HEK293 (cell line): ENCODE measurements around the gene SMC6.

ENCODE experiments used
- CTCF ChIA-PET: fragments of 350-600 bp; formaldehyde crosslinking; extraction: SDS; loops from one replicate; lab custom pipeline; 2021; ENCODE audit warnings: antibody characterized with exemption; lab: Yijun Ruan, JAX
- POLR2A ChIA-PET: fragments of 300-600 bp; formaldehyde crosslinking; extraction: SDS; loops from one replicate; lab custom pipeline; 2020; ENCODE audit warnings: antibody characterized with exemption, inconsistent platforms; lab: Yijun Ruan, JAX
- H3K27ac ChIP-seq: fragments of 200-500 bp; sonication (Bioruptor generic); 2 replicates; pipeline ENCODE4 v1.5.1; 2014; ENCODE audit warnings: low read depth, low read length, control low read depth, inconsistent platforms; ENCODE audit errors: extremely low read depth
- H3K36me3 ChIP-seq, 2 experiments: fragments of 200-500 bp in 1 of 2; sonication (Bioruptor generic) in 1 of 2; 1 replicate in 1 of 2; 2 replicates in 1 of 2; pipeline ENCODE4 v1.5.1; 2014 to 2017; ENCODE audit warnings: inconsistent platforms in 2 of 2, low read length in 2 of 2; ENCODE audit not compliant: control insufficient read depth in 2 of 2, insufficient read depth in 1 of 2
- H3K4me1 ChIP-seq: fragments of 200-500 bp; sonication (Bioruptor generic); 2 replicates; pipeline ENCODE4 v1.5.1; 2014; ENCODE audit warnings: mild to moderate bottlenecking, low read length, inconsistent platforms; ENCODE audit not compliant: control insufficient read depth, insufficient read depth
- H3K4me3 ChIP-seq: 2 replicates; pipeline ENCODE4 v1.5.1; 2011; ENCODE audit warnings: low read depth, mild to moderate bottlenecking, control low read depth, low read length, moderate library complexity
- H3K9me3 ChIP-seq: fragments of 200-500 bp; sonication (Bioruptor generic); 2 replicates; pipeline ENCODE4 v1.5.1; 2014; ENCODE audit warnings: low read depth, low read length, inconsistent platforms; ENCODE audit not compliant: control insufficient read depth, insufficient read depth
- ELK4 ChIP-seq: IDR thresholded peaks from 2 replicates; pipeline ENCODE4 v1.6.1; 2011; ENCODE audit warnings: mild to moderate bottlenecking, low read depth, low read length, borderline replicate concordance
- HOXD13 ChIP-seq: sonication (generic); formaldehyde crosslinking; IDR thresholded peaks from 2 replicates; pipeline ENCODE4 v1.8.0; 2022; ENCODE audit warnings: missing genetic modification reagents, borderline replicate concordance
- KLF9 ChIP-seq: fragments of 450-650 bp; formaldehyde crosslinking; IDR thresholded peaks from 2 replicates; pipeline ENCODE4 v1.5.1; 2016; ENCODE audit warnings: missing biosample characterization, missing genetic modification characterization, low read depth
- MEIS1 ChIP-seq: sonication (generic); formaldehyde crosslinking; IDR thresholded peaks from 2 replicates; pipeline ENCODE4 v1.8.1; 2022; ENCODE audit warnings: missing genetic modification reagents, mild to moderate bottlenecking, borderline replicate concordance
- MYNN ChIP-seq: fragments of 450-650 bp; formaldehyde crosslinking; IDR thresholded peaks from 2 replicates; pipeline ENCODE4 v1.5.1; 2016; ENCODE audit warnings: missing biosample characterization, missing genetic modification characterization, borderline replicate concordance
- PBX3 ChIP-seq: sonication (generic); formaldehyde crosslinking; IDR thresholded peaks from 2 replicates; pipeline ENCODE4 v1.8.1; 2022; ENCODE audit warnings: mild to moderate bottlenecking, moderate library complexity, missing genetic modification reagents
- PRDM4 ChIP-seq: fragments of 450-650 bp; formaldehyde crosslinking; IDR thresholded peaks from 2 replicates; pipeline ENCODE4 v1.5.1; 2017; ENCODE audit warnings: missing biosample characterization, missing genetic modification characterization
- SETDB1 ChIP-seq: IDR thresholded peaks from one replicate; pipeline ENCODE4 v1.6.1; 2017; ENCODE audit warnings: mild to moderate bottlenecking, low read length, moderate library complexity, mixed read lengths; ENCODE audit not compliant: insufficient read length
- TCF7L2 ChIP-seq: IDR thresholded peaks from 2 replicates; pipeline ENCODE4 v1.6.1; 2011; ENCODE audit warnings: low read depth, mild to moderate bottlenecking, inconsistent platforms, low read length, moderate library complexity, borderline replicate concordance
- TSHZ1 ChIP-seq: fragments of 450-650 bp; formaldehyde crosslinking; IDR thresholded peaks from 2 replicates; pipeline ENCODE4 v1.5.1; 2016; ENCODE audit warnings: missing biosample characterization, missing genetic modification characterization, borderline replicate concordance
- ZBTB20 ChIP-seq: fragments of 450-650 bp; formaldehyde crosslinking; IDR thresholded peaks from 2 replicates; pipeline ENCODE4 v1.5.1; 2016; ENCODE audit warnings: missing biosample characterization, missing genetic modification characterization
- ZNF112 ChIP-seq: fragments of 450-650 bp; formaldehyde crosslinking; IDR thresholded peaks from 2 replicates; pipeline ENCODE4 v1.5.0; 2017; ENCODE audit warnings: missing biosample characterization, missing genetic modification characterization
- ZNF266 ChIP-seq: fragments of 450-650 bp; formaldehyde crosslinking; IDR thresholded peaks from 2 replicates; pipeline ENCODE4 v1.5.1; 2016; ENCODE audit warnings: missing biosample characterization, missing genetic modification characterization, low read depth
- ZNF280C ChIP-seq: fragments of 450-650 bp; formaldehyde crosslinking; IDR thresholded peaks from 2 replicates; pipeline ENCODE4 v1.5.1; 2016; ENCODE audit warnings: missing biosample characterization, missing genetic modification characterization
- ZNF362 ChIP-seq: fragments of 450-650 bp; formaldehyde crosslinking; IDR thresholded peaks from 2 replicates; pipeline ENCODE4 v1.5.1; 2016; ENCODE audit warnings: missing biosample characterization, missing genetic modification characterization
- ZNF391 ChIP-seq: fragments of 450-650 bp; formaldehyde crosslinking; IDR thresholded peaks from 2 replicates; pipeline ENCODE4 v1.5.1; 2016; ENCODE audit warnings: low read depth, missing biosample characterization, missing genetic modification characterization, borderline replicate concordance
- ZNF544 ChIP-seq: fragments of 450-650 bp; formaldehyde crosslinking; IDR thresholded peaks from 2 replicates; pipeline ENCODE4 v1.5.0; 2017; ENCODE audit warnings: missing biosample characterization, missing genetic modification characterization
- ZNF610 ChIP-seq: fragments of 450-650 bp; formaldehyde crosslinking; IDR thresholded peaks from 2 replicates; pipeline ENCODE4 v1.5.1; 2016; ENCODE audit warnings: missing biosample characterization, missing genetic modification characterization, borderline replicate concordance
- ZNF639 ChIP-seq: fragments of 450-650 bp; formaldehyde crosslinking; IDR thresholded peaks from 2 replicates; pipeline ENCODE4 v1.5.1; 2016; ENCODE audit warnings: missing biosample characterization, missing genetic modification characterization
- ZNF654 ChIP-seq: fragments of 450-650 bp; formaldehyde crosslinking; IDR thresholded peaks from 2 replicates; pipeline ENCODE4 v1.5.1; 2016; ENCODE audit warnings: low read depth, missing biosample characterization, missing genetic modification characterization
- ZNF701 ChIP-seq: fragments of 450-650 bp; formaldehyde crosslinking; IDR thresholded peaks from 2 replicates; pipeline ENCODE4 v1.5.1; 2016; ENCODE audit warnings: missing biosample characterization, missing genetic modification characterization
- ZNF830 ChIP-seq: fragments of 450-650 bp; IDR thresholded peaks from 2 replicates; pipeline ENCODE4 v1.5.0; 2018; ENCODE audit warnings: missing biosample characterization, missing genetic modification characterization, low read depth, mild to moderate bottlenecking, moderate library complexity

Gene SMC6

GRCh38 chr2:17717666-17718065 is 35.9 kb downstream of the SMC6 start:
- H3K36me3 ChIP-seq: peaks cover 63 to 82% of the 10 kb centered on the region in 2 experiments
- no peaks in the 10 kb centered on the region for H3K4me1 ChIP-seq
- no peak overlapping the region for H3K4me3 ChIP-seq
- no peak overlapping the region for H3K27ac ChIP-seq
- ChIA-PET POLR2A (no interaction called here), CTCF (interaction anchor here (0.7 kb wide), 1 partner anchor 111 kb away, joined by 3 read pairs; no protein-coding TSS in a partner anchor)
- no peaks in the 10 kb centered on the region for H3K9me3 ChIP-seq
- TF ChIP-seq ELK4 (no peak), ZNF544 (tag by site-specific recombination) (no peak), HOXD13 (no peak), ZNF654 (no peak), ZNF610 (no peak), ZBTB20 (no peak), MYNN (tag by site-specific recombination) (no peak), SETDB1 (no peak), ZNF391 (tag by site-specific recombination) (no peak), TSHZ1 (tag by site-specific recombination) (no peak), ZNF639 (tag by site-specific recombination) (no peak), KLF9 (tag by site-specific recombination) (no peak), ZNF280C (no peak), ZNF112 (no peak)

GRCh38 chr2:17713291-17713690 is 40.3 kb downstream of the SMC6 start:
- Histone ChIP-seq H3K9me3 (no peaks in the 10 kb centered on the region), H3K4me3 (no peak overlapping the region), H3K4me1 (no peaks in the 10 kb centered on the region), H3K36me3 (peaks cover 44 to 81% of the 10 kb centered on the region in 2 experiments), H3K27ac (no peak overlapping the region)
- ChIA-PET CTCF (no interaction called here), POLR2A (no interaction called here)
- TF ChIP-seq PRDM4: no peak
- TF ChIP-seq MEIS1: no peak
- TF ChIP-seq PBX3 (CRISPR knock-in tag): no peak
- no peak for TF ChIP-seq ZNF830 (tag by site-specific recombination)
- no peak for TF ChIP-seq ZNF701 (tag by site-specific recombination)
- TF ChIP-seq ZNF362: no peak
- no peak for TF ChIP-seq TCF7L2
- TF ChIP-seq MYNN (tag by site-specific recombination): no peak
- no peak for TF ChIP-seq ZNF266 (tag by site-specific recombination)
